Prostate gland (tissue), 2 donors: Measurements from ENCODE around the gene C10orf105. TPM values are rescaled to one million over a fixed set of nuclear protein-coding genes. Genes with fewer than 3 reads are reported as not detected.

Experiments
- DNase-seq: peaks from one replicate; pipeline ENCODE4 v3.0.0-alpha.2; 2019; ENCODE audit warnings: low spot score
- H3K27ac ChIP-seq, 2 donors: fragments of 200-600 bp; sonication (generic); 2 replicates each; pipeline ENCODE4 v1.5.1; 2017 to 2019
- H3K27me3 ChIP-seq: fragments of 200-600 bp; sonication (generic); replicated peaks from 2 replicates; pipeline ENCODE4 v1.5.1; 2019; ENCODE audit not compliant: insufficient read depth
- H3K36me3 ChIP-seq, 2 donors: fragments of 200-600 bp; sonication (generic); 1 replicate in 1 of 2; 2 replicates in 1 of 2; pipeline versions ENCODE4 v1.5.1 to v1.8.1; 2017 to 2019
- H3K4me1 ChIP-seq: fragments of 200-600 bp; sonication (generic); replicated peaks from 2 replicates; pipeline ENCODE4 v1.5.1; 2019
- H3K4me3 ChIP-seq, 2 donors: fragments of 200-600 bp; sonication (generic); 2 replicates each; pipeline ENCODE4 v1.5.1; 2017 to 2019
- H3K9me3 ChIP-seq: fragments of 200-600 bp; sonication (generic); 2 replicates; pipeline ENCODE4 v1.5.1; 2017
- CTCF ChIP-seq, 4 experiments: fragments of 200-600 bp in 2 of 4; fragments of 450-650 bp in 2 of 4; sonication (generic) in 2 of 4; IDR thresholded peaks; 1 replicate in 3 of 4; 2 replicates in 1 of 4; pipeline ENCODE4 v1.5.1; 2016 to 2019; ENCODE audit warnings: antibody characterized with exemption in 4 of 4, mild to moderate bottlenecking in 2 of 4, moderate library complexity in 2 of 4
- POLR2A ChIP-seq: fragments of 450-650 bp; IDR thresholded peaks from one replicate; pipeline ENCODE4 v1.6.1; 2016; ENCODE audit warnings: antibody characterized with exemption, mild to moderate bottlenecking
- POLR2AphosphoS5 ChIP-seq: sonication (generic); formaldehyde crosslinking; IDR thresholded peaks from one replicate; pipeline ENCODE4 v1.6.1; 2017; ENCODE audit warnings: antibody characterized with exemption
- WGBS: methylation state at CpG from one replicate; pipeline ENCODE4 v1.1.5; 2018; 5-methylcytosine and 5-hydroxymethylcytosine counted together
- intact Hi-C: fragments of 100-400 bp; cut with DNase I; formaldehyde crosslinking; loops from one replicate; pipeline ENCODE4 v1.14.2; 2022
- total RNA-seq, 2 donors: library from RNA; depleted of rRNA; stranded (reverse); fragments of >200 nt; gene quantifications; one replicate each; pipeline ENCODE4 v1.1.0, GENCODE V29; 2016

C10orf105 gene
- total RNA-seq, 2 donors from 2014 or later, result 0.11 TPM; not detected in 1

GRCh38 chr10:71731791-71732190, 12.2 kb upstream of the C10orf105 start:
- Histone ChIP-seq H3K4me3 (no peak overlapping the region), H3K36me3 (no peaks in the 10 kb centered on the region), H3K4me1 (peaks cover 8% of the 10 kb centered on the region), H3K9me3 (no peaks in the 10 kb centered on the region), H3K27ac (no peak overlapping the region), H3K27me3 (no peaks in the 10 kb centered on the region)
- no peak for TF ChIP-seq POLR2AphosphoS5
- TF ChIP-seq POLR2A, result no peak
- intact Hi-C loops, result no loop called here
- no peak for DNase-seq
- 96% methylated on average over 12 of the region's 12 CpGs for WGBS

GRCh38 chr10:71729161-71729636, 9.6 kb upstream of the C10orf105 start:
- no peak overlapping the region for H3K27ac ChIP-seq
- intact Hi-C loops, result no loop called here
- TF ChIP-seq POLR2AphosphoS5 (peak; percentile 41), CTCF (IDR thresholded peaks at IDR 0.05) (no peak)
- peaks cover 8% of the 10 kb centered on the region for H3K4me1 ChIP-seq
- 47% methylated on average over 10 of the region's 10 CpGs for WGBS
- H3K4me3 ChIP-seq, result no peak overlapping the region
- DNase-seq, result peak; percentile 53
- no peaks in the 10 kb centered on the region for H3K9me3 ChIP-seq
- H3K27me3 ChIP-seq, result no peaks in the 10 kb centered on the region
- no peaks in the 10 kb centered on the region for H3K36me3 ChIP-seq

- Histone ChIP-seq H3K27ac (peak overlapping the region; percentile 8 to 58), H3K27me3 (no peaks in the 10 kb centered on the region), H3K36me3 (no peaks in the 10 kb centered on the region), H3K4me1 (peaks cover 8% of the 10 kb centered on the region), H3K9me3 (no peaks in the 10 kb centered on the region), H3K4me3 (no peak overlapping the region)
- WGBS, result 11% methylated on average over 8 of the region's 8 CpGs
- TF ChIP-seq POLR2A (no peak), POLR2AphosphoS5 (peak; percentile 54)
- DNase-seq, result peak; percentile 62
- intact Hi-C loops, result no loop called here
Observed at GRCh38 chr10:71727738-71728737, 8.5 kb upstream of the C10orf105 start.

GRCh38 chr10:71727105-71727737, 7.6 kb upstream of the C10orf105 start:
- TF ChIP-seq POLR2AphosphoS5 (no peak), POLR2A (no peak), CTCF (IDR thresholded peaks at IDR 0.05) (no peak)
- intact Hi-C loops, result no loop called here
- Histone ChIP-seq H3K27me3 (no peaks in the 10 kb centered on the region), H3K4me1 (peaks cover 8% of the 10 kb centered on the region), H3K4me3 (no peak overlapping the region), H3K36me3 (no peaks in the 10 kb centered on the region), H3K9me3 (no peaks in the 10 kb centered on the region), H3K27ac (peak overlapping the region; percentile 8 to 58)
- DNase-seq, result no peak
- 68% methylated on average over 12 of the region's 12 CpGs for WGBS

- Histone ChIP-seq H3K9me3 (no peaks in the 10 kb centered on the region), H3K36me3 (no peaks in the 10 kb centered on the region), H3K27me3 (no peaks in the 10 kb centered on the region), H3K4me1 (peaks cover 8% of the 10 kb centered on the region), H3K4me3 (no peak overlapping the region), H3K27ac (peak overlapping the region in 1 of 2 donors; percentile 58)
- WGBS, result 84% methylated on average over 11 of the region's 11 CpGs
- DNase-seq, result no peak
- intact Hi-C loops, result no loop called here
- TF ChIP-seq POLR2AphosphoS5 (no peak), CTCF (IDR thresholded peaks at IDR 0.05) (no peak)
Observed at GRCh38 chr10:71726580-71727104, 7.1 kb upstream of the C10orf105 start.
